GM19023 (cell line): Measurements from ENCODE around the gene MARK3.

Source experiments
- ATAC-seq: cut with Tn5 transposase; IDR thresholded peaks from one replicate; pipeline ENCODE4 v1.9.1; 2021; ENCODE audit warnings: mild to moderate bottlenecking, moderate library complexity; ENCODE audit not compliant: unreplicated experiment

The MARK3 gene

GRCh38 chr14:103535081-103535890 is 150.1 kb downstream of the MARK3 start:
- no peak for ATAC-seq

GRCh38 chr14:103535891-103536565 is 150.8 kb downstream of the MARK3 start:
- no peak for ATAC-seq

- no peak for ATAC-seq
These were observed 151.5 kb downstream of the MARK3 start for GRCh38 chr14:103536693-103537092.

- ATAC-seq = no peak
These were observed 152.2 kb downstream of the MARK3 start for GRCh38 chr14:103537175-103537990.

- ATAC-seq = no peak
These were observed 153.3 kb downstream of the MARK3 start for GRCh38 chr14:103538291-103539055.

- ATAC-seq = no peak
These were observed 154.0 kb downstream of the MARK3 start for GRCh38 chr14:103539056-103539825.

- ATAC-seq = no peak
These were observed 155.8 kb downstream of the MARK3 start for GRCh38 chr14:103540821-103541708.

GRCh38 chr14:103541709-103542604 is 156.7 kb downstream of the MARK3 start:
- no peak for ATAC-seq

GRCh38 chr14:103542605-103543088 is 157.4 kb downstream of the MARK3 start:
- no peak for ATAC-seq

GRCh38 chr14:103543140-103543539 is 157.9 kb downstream of the MARK3 start:
- ATAC-seq = no peak

- no peak for ATAC-seq
These were observed 158.6 kb downstream of the MARK3 start for GRCh38 chr14:103543721-103544387.

- no peak for ATAC-seq
These were observed 159.4 kb downstream of the MARK3 start for GRCh38 chr14:103544388-103545218.

GRCh38 chr14:103545219-103545914 is 160.2 kb downstream of the MARK3 start:
- no peak for ATAC-seq

- no peak for ATAC-seq
These were observed 160.9 kb downstream of the MARK3 start for GRCh38 chr14:103545915-103546651.
